GM10266 (cell line): Measurements from ENCODE around the gene CS.

ENCODE experiments used
- DNase-seq: peaks from one replicate; pipeline ENCODE4 v3.0.0; 2012; ENCODE audit errors: extremely low spot score
- TF ChIP-seq, protein P1 (sequence below): IDR thresholded peaks from 2 replicates; pipeline ENCODE4 v1.5.1; 2012; ENCODE audit warnings: mild to moderate bottlenecking, low read depth; ENCODE audit not compliant: control insufficient read depth, insufficient read depth; ENCODE audit errors: missing control alignments

Gene CS

DNA sequence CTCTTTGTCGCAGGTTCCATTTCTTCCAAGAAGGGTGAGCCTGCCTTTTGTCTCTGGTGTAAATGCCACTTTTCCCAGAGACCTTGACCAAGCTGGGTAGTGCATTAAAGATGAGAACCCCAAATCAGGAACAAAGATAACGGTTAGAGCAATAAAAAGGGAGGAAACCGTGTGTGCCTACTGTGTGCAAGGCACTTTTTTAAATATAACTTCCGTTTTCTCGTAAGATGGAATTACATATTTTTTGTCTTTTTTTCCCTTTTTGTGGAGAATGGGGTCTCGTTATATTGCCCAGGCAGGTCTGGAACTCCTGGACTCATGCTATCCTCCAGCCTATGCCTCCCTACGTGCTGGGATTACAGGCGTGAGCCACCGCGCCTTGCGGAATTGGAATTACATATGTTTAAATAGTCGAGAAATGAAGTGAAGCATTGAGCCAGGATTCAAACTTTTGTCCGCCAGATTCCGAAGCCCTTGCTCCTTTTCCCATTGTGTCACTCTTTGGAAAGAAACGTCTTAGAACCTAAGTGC is 76.5 kb downstream of the CS start:
- no peak for DNase-seq
- TF ChIP-seq, protein P1, sequence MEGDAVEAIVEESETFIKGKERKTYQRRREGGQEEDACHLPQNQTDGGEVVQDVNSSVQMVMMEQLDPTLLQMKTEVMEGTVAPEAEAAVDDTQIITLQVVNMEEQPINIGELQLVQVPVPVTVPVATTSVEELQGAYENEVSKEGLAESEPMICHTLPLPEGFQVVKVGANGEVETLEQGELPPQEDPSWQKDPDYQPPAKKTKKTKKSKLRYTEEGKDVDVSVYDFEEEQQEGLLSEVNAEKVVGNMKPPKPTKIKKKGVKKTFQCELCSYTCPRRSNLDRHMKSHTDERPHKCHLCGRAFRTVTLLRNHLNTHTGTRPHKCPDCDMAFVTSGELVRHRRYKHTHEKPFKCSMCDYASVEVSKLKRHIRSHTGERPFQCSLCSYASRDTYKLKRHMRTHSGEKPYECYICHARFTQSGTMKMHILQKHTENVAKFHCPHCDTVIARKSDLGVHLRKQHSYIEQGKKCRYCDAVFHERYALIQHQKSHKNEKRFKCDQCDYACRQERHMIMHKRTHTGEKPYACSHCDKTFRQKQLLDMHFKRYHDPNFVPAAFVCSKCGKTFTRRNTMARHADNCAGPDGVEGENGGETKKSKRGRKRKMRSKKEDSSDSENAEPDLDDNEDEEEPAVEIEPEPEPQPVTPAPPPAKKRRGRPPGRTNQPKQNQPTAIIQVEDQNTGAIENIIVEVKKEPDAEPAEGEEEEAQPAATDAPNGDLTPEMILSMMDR: no peak

DNA sequence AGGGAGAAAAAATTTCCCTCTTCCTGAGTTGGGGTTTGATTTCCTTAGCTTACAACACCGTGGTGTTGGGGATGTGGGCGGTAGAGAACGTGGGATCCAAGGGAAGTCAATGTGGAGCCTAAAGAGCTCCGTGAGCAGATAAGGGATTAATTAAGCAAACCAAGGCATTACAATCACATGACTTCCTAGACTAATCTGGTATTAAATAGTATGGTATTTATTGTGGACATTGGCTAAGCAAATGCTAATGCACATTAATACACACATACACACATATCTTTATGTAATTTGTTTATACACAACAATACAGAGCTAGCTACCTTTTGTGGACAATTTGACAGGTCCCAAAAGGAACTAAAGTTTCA is 77.6 kb downstream of the CS start:
- DNase-seq: no peak

DNA sequence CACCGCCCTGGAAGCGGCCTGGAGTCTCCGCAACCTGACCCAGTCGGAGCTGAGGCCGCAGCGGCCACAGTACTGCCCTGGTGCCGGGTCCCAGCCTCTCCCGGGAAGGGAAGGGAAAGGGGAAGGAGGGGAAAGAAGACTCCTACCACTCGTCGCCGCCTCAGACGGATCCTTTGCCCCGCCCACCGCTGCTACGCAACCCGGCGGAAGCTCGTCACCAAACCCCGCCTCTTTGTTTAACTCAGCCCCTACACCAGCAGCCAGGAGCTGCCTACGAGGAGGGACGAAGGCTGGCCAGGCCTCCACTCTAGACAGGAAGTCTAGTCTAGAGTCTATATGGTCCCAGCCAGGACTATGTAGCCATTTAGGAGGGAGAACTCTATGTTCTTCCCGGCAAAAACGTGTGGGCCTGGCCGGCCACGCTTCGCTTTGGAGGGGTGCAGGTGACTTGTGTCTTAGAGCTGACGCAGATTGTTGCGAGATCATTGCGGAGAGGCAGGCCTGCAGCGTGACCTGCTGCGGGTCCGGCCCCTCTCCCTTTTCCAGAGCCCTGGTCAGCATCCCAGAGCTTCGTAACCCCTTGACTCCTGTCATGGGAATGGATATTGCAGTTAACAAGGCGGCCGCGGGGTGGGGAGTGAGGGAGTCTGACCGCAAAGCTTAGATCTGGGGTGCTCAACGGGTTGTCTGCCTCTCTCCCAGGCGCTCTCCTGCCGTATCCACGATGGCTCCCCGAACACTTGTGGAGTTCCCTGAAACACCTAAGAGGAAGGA is 78.2 kb downstream of the CS start, which contains the start of gene RNF41:
Gene RNF41, minus strand, starts transcription at position 166 of the 774 bp plus-strand sequence. CDS start 7,875 bp downstream, outside the sequence.
- TF ChIP-seq, protein P1: no peak
- peak; percentile 96 for DNase-seq

More for the DNA sequence above, 77.6 kb downstream of the CS start:
- TF ChIP-seq, protein P1: no peak
